ENCODE results near the gene METTL13.

DNA sequence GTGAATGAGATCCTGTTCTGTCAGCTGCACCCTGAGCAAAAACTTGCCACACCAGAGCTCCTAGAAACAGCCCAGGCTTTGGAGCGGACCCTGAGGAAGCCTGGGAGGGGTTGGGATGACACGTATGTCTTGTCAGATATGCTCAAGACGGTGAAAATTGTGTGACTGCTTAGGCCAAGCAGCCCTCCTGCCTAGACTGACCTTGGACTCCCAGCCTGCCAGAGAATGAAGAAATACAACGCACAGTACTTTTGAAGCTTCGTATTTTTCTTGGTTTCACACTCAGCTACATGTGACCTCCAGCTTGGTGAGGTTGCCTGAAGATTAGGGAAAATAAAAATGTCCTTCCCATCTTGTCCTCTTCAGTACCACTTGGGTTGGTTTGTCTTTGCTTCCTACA, 15.1 kb downstream of the METTL13 start:
- no peak for TF ChIP-seq GATA3 (IDR thresholded peaks at IDR 0.05; ENCODE audit: low read depth, low read length)
- TF ChIP-seq GATA2 (IDR thresholded peaks at IDR 0.05; ENCODE audit: low read depth, low read length) = no peak

Data from SH-SY5Y (cell line).